ENCODE data around the gene FOXP4. TPM values are rescaled to one million over a fixed set of nuclear protein-coding genes. Genes with fewer than 3 reads are reported as not detected.

The FOXP4 gene
- polyA plus RNA-seq, 4 donors: 13.8 to 150 (median 16.4) TPM

GRCh38 chr6:41568202-41568584, 22.0 kb downstream of the FOXP4 start:
- 90 to 92% (median 91%) methylated on average over 6 of the region's 6 CpGs for WGBS, 3 donors
- Histone ChIP-seq H3K36me3 (ENCODE audit: control insufficient read depth in 3 of 3, insufficient read depth in 2 of 3, low read depth in 1 of 3, low read length in 3 of 3) (peaks cover 0 to 91% (median 9%) of the 10 kb centered on the region in 3 donors), H3K4me3 (ENCODE audit: low read depth in 1 of 3, low read length in 3 of 3) (no peak overlapping the region), H3K27ac (ENCODE audit: low read depth in 1 of 3, low read length in 2 of 3) (peak overlapping the region in 2 of 3 donors; percentile 4 to 46), H3K4me1 (ENCODE audit: control insufficient read depth in 3 of 3, insufficient read depth in 2 of 3, low read depth in 1 of 3, low read length in 2 of 3) (peaks cover 0 to 29% (median 0%) of the 10 kb centered on the region in 3 donors), H3K27me3 (ENCODE audit: control insufficient read depth in 3 of 3, insufficient read depth in 3 of 3, low read length in 3 of 3) (no peaks in the 10 kb centered on the region), H3K9me3 (ENCODE audit: control insufficient read depth in 2 of 2, insufficient read depth in 1 of 2, low read depth in 1 of 2, low read length in 1 of 2) (no peaks in the 10 kb centered on the region)
- FAIRE-seq: no peak
- DNase-seq: no peak

GRCh38 chr6:41568585-41569384, 22.6 kb downstream of the FOXP4 start:
- 64 to 71% (median 69%) methylated on average over 13 of the region's 13 CpGs for WGBS, 3 donors
- Histone ChIP-seq H3K4me1 (ENCODE audit: control insufficient read depth in 3 of 3, insufficient read depth in 2 of 3, low read depth in 1 of 3, low read length in 2 of 3) (peaks cover 0 to 29% (median 0%) of the 10 kb centered on the region in 3 donors), H3K36me3 (ENCODE audit: control insufficient read depth in 3 of 3, insufficient read depth in 2 of 3, low read depth in 1 of 3, low read length in 3 of 3) (peaks cover 0 to 92% (median 9%) of the 10 kb centered on the region in 3 donors), H3K4me3 (ENCODE audit: low read depth in 1 of 3, low read length in 3 of 3) (no peak overlapping the region), H3K27ac (ENCODE audit: low read depth in 1 of 3, low read length in 2 of 3) (peak overlapping the region in 2 of 3 donors; percentile 50 to 51), H3K9me3 (ENCODE audit: control insufficient read depth in 2 of 2, insufficient read depth in 1 of 2, low read depth in 1 of 2, low read length in 1 of 2) (no peaks in the 10 kb centered on the region), H3K27me3 (ENCODE audit: control insufficient read depth in 3 of 3, insufficient read depth in 3 of 3, low read length in 3 of 3) (no peaks in the 10 kb centered on the region)
- DNase-seq (peak; percentile 39 to 42), FAIRE-seq (no peak)

- WGBS, 3 donors: 77 to 84% (median 84%) methylated on average over 5 of the region's 5 CpGs
- H3K36me3 ChIP-seq (ENCODE audit: control insufficient read depth in 3 of 3, insufficient read depth in 2 of 3, low read depth in 1 of 3, low read length in 3 of 3): peaks cover 0 to 96% (median 9%) of the 10 kb centered on the region in 3 donors
- H3K27ac ChIP-seq (ENCODE audit: low read depth in 1 of 3, low read length in 2 of 3): peak overlapping the region in 1 of 3 donors; percentile 14
- H3K27me3 ChIP-seq (ENCODE audit: control insufficient read depth in 3 of 3, insufficient read depth in 3 of 3, low read length in 3 of 3): no peaks in the 10 kb centered on the region
- H3K4me1 ChIP-seq (ENCODE audit: control insufficient read depth in 3 of 3, insufficient read depth in 2 of 3, low read depth in 1 of 3, low read length in 2 of 3): peaks cover 0 to 27% (median 0%) of the 10 kb centered on the region in 3 donors
- DNase-seq (no peak), FAIRE-seq (no peak)
- H3K4me3 ChIP-seq (ENCODE audit: low read depth in 1 of 3, low read length in 3 of 3): no peak overlapping the region
- H3K9me3 ChIP-seq (ENCODE audit: control insufficient read depth in 2 of 2, insufficient read depth in 1 of 2, low read depth in 1 of 2, low read length in 1 of 2): no peaks in the 10 kb centered on the region
Observed at GRCh38 chr6:41570259-41570615, 24.1 kb downstream of the FOXP4 start.

GRCh38 chr6:41571021-41571780, 25.0 kb downstream of the FOXP4 start:
- DNase-seq: no peak

GRCh38 chr6:41572613-41573012, 26.4 kb downstream of the FOXP4 start:
- FAIRE-seq (no peak), DNase-seq (no peak)
- no peaks in the 10 kb centered on the region for H3K9me3 ChIP-seq (ENCODE audit: control insufficient read depth in 2 of 2, insufficient read depth in 1 of 2, low read depth in 1 of 2, low read length in 1 of 2)
- H3K4me3 ChIP-seq (ENCODE audit: low read depth in 1 of 3, low read length in 3 of 3): no peak overlapping the region
- H3K27ac ChIP-seq (ENCODE audit: low read depth in 1 of 3, low read length in 2 of 3): no peak overlapping the region
- H3K36me3 ChIP-seq (ENCODE audit: control insufficient read depth in 3 of 3, insufficient read depth in 2 of 3, low read depth in 1 of 3, low read length in 3 of 3): peaks cover 0 to 98% (median 2%) of the 10 kb centered on the region in 3 donors
- WGBS, 3 donors: 81 to 95% (median 85%) methylated on average over 2 of the region's 2 CpGs
- H3K27me3 ChIP-seq (ENCODE audit: control insufficient read depth in 3 of 3, insufficient read depth in 3 of 3, low read length in 3 of 3): no peaks in the 10 kb centered on the region
- H3K4me1 ChIP-seq (ENCODE audit: control insufficient read depth in 3 of 3, insufficient read depth in 2 of 3, low read depth in 1 of 3, low read length in 2 of 3): peaks cover 0 to 34% (median 0%) of the 10 kb centered on the region in 3 donors

More at GRCh38 chr6:41571021-41571780, 25.0 kb downstream of the FOXP4 start:
- Histone ChIP-seq H3K9me3 (ENCODE audit: control insufficient read depth in 2 of 2, insufficient read depth in 1 of 2, low read depth in 1 of 2, low read length in 1 of 2) (no peaks in the 10 kb centered on the region), H3K36me3 (ENCODE audit: control insufficient read depth in 3 of 3, insufficient read depth in 2 of 3, low read depth in 1 of 3, low read length in 3 of 3) (peaks cover 0 to 96% (median 9%) of the 10 kb centered on the region in 3 donors), H3K27ac (ENCODE audit: low read depth in 1 of 3, low read length in 2 of 3) (no peak overlapping the region), H3K4me3 (ENCODE audit: low read depth in 1 of 3, low read length in 3 of 3) (no peak overlapping the region), H3K27me3 (ENCODE audit: control insufficient read depth in 3 of 3, insufficient read depth in 3 of 3, low read length in 3 of 3) (no peaks in the 10 kb centered on the region), H3K4me1 (ENCODE audit: control insufficient read depth in 3 of 3, insufficient read depth in 2 of 3, low read depth in 1 of 3, low read length in 2 of 3) (peaks cover 0 to 23% (median 0%) of the 10 kb centered on the region in 3 donors)
- 81 to 85% (median 82%) methylated on average over 15 of the region's 15 CpGs for WGBS, 3 donors
- FAIRE-seq: no peak

GRCh38 chr6:41573276-41573675, 27.1 kb downstream of the FOXP4 start:
- H3K36me3 ChIP-seq (ENCODE audit: control insufficient read depth in 3 of 3, insufficient read depth in 2 of 3, low read depth in 1 of 3, low read length in 3 of 3): peaks cover 0 to 98% (median 2%) of the 10 kb centered on the region in 3 donors
- H3K27me3 ChIP-seq (ENCODE audit: control insufficient read depth in 3 of 3, insufficient read depth in 3 of 3, low read length in 3 of 3): no peaks in the 10 kb centered on the region
- no peak for FAIRE-seq
- no peak for DNase-seq
- 89 to 94% (median 91%) methylated on average over 7 of the region's 7 CpGs for WGBS, 3 donors
- H3K4me1 ChIP-seq (ENCODE audit: control insufficient read depth in 3 of 3, insufficient read depth in 2 of 3, low read depth in 1 of 3, low read length in 2 of 3): peaks cover under 1 to 38% (median 2%) of the 10 kb centered on the region in 3 donors
- H3K27ac ChIP-seq (ENCODE audit: low read depth in 1 of 3, low read length in 2 of 3): no peak overlapping the region
- H3K9me3 ChIP-seq (ENCODE audit: control insufficient read depth in 2 of 2, insufficient read depth in 1 of 2, low read depth in 1 of 2, low read length in 1 of 2): no peaks in the 10 kb centered on the region
- H3K4me3 ChIP-seq (ENCODE audit: low read depth in 1 of 3, low read length in 3 of 3): no peak overlapping the region

- no peaks in the 10 kb centered on the region for H3K9me3 ChIP-seq (ENCODE audit: control insufficient read depth in 2 of 2, insufficient read depth in 1 of 2, low read depth in 1 of 2, low read length in 1 of 2)
- H3K4me1 ChIP-seq (ENCODE audit: control insufficient read depth in 3 of 3, insufficient read depth in 2 of 3, low read depth in 1 of 3, low read length in 2 of 3): peaks cover 7 to 37% (median 9%) of the 10 kb centered on the region in 3 donors
- WGBS, 3 donors: 83 to 94% (median 92%) methylated on average over 1 of the region's 1 CpG
- H3K27ac ChIP-seq (ENCODE audit: low read depth in 1 of 3, low read length in 2 of 3): no peak overlapping the region
- H3K4me3 ChIP-seq (ENCODE audit: low read depth in 1 of 3, low read length in 3 of 3): no peak overlapping the region
- no peak for DNase-seq
- FAIRE-seq: no peak
- H3K36me3 ChIP-seq (ENCODE audit: control insufficient read depth in 3 of 3, insufficient read depth in 2 of 3, low read depth in 1 of 3, low read length in 3 of 3): peaks cover 0 to 96% (median 2%) of the 10 kb centered on the region in 3 donors
- no peaks in the 10 kb centered on the region for H3K27me3 ChIP-seq (ENCODE audit: control insufficient read depth in 3 of 3, insufficient read depth in 3 of 3, low read length in 3 of 3)
Observed at GRCh38 chr6:41573985-41574384, 27.8 kb downstream of the FOXP4 start.

- no peak overlapping the region for H3K27ac ChIP-seq (ENCODE audit: low read depth in 1 of 3, low read length in 2 of 3)
- H3K36me3 ChIP-seq (ENCODE audit: control insufficient read depth in 3 of 3, insufficient read depth in 2 of 3, low read depth in 1 of 3, low read length in 3 of 3): peaks cover 0 to 92% (median 2%) of the 10 kb centered on the region in 3 donors
- FAIRE-seq: no peak
Observed at GRCh38 chr6:41575598-41575997, 29.4 kb downstream of the FOXP4 start.

More at GRCh38 chr6:41575598-41575997, 29.4 kb downstream of the FOXP4 start:
- H3K4me1 ChIP-seq (ENCODE audit: control insufficient read depth in 3 of 3, insufficient read depth in 2 of 3, low read depth in 1 of 3, low read length in 2 of 3): peaks cover 10 to 34% (median 10%) of the 10 kb centered on the region in 3 donors
- no peaks in the 10 kb centered on the region for H3K9me3 ChIP-seq (ENCODE audit: control insufficient read depth in 2 of 2, insufficient read depth in 1 of 2, low read depth in 1 of 2, low read length in 1 of 2)
- H3K4me3 ChIP-seq (ENCODE audit: low read depth in 1 of 3, low read length in 3 of 3): no peak overlapping the region
- no peaks in the 10 kb centered on the region for H3K27me3 ChIP-seq (ENCODE audit: control insufficient read depth in 3 of 3, insufficient read depth in 3 of 3, low read length in 3 of 3)
- no peak for DNase-seq
- 23 to 58% (median 43%) methylated on average over 2 of the region's 2 CpGs for WGBS, 3 donors
